Measurements from ENCODE around the gene HCRTR1.

Gene HCRTR1

DNA sequence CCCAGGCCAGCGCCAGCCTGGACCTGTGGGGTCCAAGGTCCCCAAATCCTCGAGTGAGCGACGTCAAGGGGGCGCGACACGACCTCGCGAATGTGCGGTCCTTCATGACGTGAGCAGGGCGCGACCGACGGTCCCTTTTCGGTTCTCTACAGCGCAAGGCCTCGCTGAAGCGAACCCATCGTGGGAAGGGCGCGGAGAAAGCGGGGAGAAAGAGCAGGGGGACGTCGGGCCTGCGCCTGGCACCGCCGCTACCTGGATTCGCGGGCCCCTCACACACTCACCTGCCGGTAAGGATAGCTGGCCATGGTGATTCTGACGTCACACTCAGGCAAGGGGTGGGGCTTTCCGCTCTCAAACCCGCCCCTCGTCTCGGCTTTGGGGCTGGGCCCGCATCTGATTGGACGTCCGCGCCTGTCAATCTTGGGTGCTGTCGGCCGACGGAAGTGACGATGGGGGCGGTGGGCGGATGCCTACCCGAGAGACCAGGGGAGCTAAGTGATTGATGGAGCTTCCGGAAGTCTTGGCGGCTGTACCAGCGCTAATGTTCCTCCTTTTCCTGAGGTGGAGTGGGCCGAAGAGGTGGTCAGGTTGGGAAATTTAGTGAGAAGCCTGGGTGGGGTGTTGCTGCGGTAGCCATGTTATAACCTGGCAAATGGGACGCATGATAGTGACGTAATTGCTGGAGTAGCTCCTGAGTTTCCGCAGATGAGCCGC, 27.2 kb downstream of the HCRTR1 start, which contains the start of gene PEF1 (continued):
- TF ChIP-seq, protein P1, sequence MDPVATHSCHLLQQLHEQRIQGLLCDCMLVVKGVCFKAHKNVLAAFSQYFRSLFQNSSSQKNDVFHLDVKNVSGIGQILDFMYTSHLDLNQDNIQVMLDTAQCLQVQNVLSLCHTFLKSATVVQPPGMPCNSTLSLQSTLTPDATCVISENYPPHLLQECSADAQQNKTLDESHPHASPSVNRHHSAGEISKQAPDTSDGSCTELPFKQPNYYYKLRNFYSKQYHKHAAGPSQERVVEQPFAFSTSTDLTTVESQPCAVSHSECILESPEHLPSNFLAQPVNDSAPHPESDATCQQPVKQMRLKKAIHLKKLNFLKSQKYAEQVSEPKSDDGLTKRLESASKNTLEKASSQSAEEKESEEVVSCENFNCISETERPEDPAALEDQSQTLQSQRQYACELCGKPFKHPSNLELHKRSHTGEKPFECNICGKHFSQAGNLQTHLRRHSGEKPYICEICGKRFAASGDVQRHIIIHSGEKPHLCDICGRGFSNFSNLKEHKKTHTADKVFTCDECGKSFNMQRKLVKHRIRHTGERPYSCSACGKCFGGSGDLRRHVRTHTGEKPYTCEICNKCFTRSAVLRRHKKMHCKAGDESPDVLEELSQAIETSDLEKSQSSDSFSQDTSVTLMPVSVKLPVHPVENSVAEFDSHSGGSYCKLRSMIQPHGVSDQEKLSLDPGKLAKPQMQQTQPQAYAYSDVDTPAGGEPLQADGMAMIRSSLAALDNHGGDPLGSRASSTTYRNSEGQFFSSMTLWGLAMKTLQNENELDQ (tag by site-specific recombination; IDR thresholded peaks at IDR 0.05; ENCODE audit: low read depth): no peak
- no peak for TF ChIP-seq ZNF23 (tag by site-specific recombination; IDR thresholded peaks at IDR 0.05; ENCODE audit: borderline replicate concordance)
- peak; percentile 77 for TF ChIP-seq YY2 (tag by site-specific recombination; IDR thresholded peaks at IDR 0.05)
- TF ChIP-seq, protein P2, sequence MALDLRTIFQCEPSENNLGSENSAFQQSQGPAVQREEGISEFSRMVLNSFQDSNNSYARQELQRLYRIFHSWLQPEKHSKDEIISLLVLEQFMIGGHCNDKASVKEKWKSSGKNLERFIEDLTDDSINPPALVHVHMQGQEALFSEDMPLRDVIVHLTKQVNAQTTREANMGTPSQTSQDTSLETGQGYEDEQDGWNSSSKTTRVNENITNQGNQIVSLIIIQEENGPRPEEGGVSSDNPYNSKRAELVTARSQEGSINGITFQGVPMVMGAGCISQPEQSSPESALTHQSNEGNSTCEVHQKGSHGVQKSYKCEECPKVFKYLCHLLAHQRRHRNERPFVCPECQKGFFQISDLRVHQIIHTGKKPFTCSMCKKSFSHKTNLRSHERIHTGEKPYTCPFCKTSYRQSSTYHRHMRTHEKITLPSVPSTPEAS (tag by site-specific recombination; IDR thresholded peaks at IDR 0.05): peak; percentile 83
- TF ChIP-seq, protein P3, sequence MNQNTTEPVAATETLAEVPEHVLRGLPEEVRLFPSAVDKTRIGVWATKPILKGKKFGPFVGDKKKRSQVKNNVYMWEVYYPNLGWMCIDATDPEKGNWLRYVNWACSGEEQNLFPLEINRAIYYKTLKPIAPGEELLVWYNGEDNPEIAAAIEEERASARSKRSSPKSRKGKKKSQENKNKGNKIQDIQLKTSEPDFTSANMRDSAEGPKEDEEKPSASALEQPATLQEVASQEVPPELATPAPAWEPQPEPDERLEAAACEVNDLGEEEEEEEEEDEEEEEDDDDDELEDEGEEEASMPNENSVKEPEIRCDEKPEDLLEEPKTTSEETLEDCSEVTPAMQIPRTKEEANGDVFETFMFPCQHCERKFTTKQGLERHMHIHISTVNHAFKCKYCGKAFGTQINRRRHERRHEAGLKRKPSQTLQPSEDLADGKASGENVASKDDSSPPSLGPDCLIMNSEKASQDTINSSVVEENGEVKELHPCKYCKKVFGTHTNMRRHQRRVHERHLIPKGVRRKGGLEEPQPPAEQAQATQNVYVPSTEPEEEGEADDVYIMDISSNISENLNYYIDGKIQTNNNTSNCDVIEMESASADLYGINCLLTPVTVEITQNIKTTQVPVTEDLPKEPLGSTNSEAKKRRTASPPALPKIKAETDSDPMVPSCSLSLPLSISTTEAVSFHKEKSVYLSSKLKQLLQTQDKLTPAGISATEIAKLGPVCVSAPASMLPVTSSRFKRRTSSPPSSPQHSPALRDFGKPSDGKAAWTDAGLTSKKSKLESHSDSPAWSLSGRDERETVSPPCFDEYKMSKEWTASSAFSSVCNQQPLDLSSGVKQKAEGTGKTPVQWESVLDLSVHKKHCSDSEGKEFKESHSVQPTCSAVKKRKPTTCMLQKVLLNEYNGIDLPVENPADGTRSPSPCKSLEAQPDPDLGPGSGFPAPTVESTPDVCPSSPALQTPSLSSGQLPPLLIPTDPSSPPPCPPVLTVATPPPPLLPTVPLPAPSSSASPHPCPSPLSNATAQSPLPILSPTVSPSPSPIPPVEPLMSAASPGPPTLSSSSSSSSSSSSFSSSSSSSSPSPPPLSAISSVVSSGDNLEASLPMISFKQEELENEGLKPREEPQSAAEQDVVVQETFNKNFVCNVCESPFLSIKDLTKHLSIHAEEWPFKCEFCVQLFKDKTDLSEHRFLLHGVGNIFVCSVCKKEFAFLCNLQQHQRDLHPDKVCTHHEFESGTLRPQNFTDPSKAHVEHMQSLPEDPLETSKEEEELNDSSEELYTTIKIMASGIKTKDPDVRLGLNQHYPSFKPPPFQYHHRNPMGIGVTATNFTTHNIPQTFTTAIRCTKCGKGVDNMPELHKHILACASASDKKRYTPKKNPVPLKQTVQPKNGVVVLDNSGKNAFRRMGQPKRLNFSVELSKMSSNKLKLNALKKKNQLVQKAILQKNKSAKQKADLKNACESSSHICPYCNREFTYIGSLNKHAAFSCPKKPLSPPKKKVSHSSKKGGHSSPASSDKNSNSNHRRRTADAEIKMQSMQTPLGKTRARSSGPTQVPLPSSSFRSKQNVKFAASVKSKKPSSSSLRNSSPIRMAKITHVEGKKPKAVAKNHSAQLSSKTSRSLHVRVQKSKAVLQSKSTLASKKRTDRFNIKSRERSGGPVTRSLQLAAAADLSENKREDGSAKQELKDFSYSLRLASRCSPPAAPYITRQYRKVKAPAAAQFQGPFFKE (tag by site-specific recombination; IDR thresholded peaks at IDR 0.05; ENCODE audit: borderline replicate concordance): no peak
- no peak for TF ChIP-seq ZNF133 (tag by site-specific recombination; IDR thresholded peaks at IDR 0.05)
- TF ChIP-seq TRIM28 (IDR thresholded peaks at IDR 0.05; ENCODE audit: borderline replicate concordance, low read length): 0 out of 2 replicates have a peak, but pooled peaks have one; percentile 51
- peak; percentile 80; the same call in 1 of the 2 replicates for TF ChIP-seq ZNF501 (tag by site-specific recombination; IDR thresholded peaks at IDR 0.05)
- TF ChIP-seq, protein P4, sequence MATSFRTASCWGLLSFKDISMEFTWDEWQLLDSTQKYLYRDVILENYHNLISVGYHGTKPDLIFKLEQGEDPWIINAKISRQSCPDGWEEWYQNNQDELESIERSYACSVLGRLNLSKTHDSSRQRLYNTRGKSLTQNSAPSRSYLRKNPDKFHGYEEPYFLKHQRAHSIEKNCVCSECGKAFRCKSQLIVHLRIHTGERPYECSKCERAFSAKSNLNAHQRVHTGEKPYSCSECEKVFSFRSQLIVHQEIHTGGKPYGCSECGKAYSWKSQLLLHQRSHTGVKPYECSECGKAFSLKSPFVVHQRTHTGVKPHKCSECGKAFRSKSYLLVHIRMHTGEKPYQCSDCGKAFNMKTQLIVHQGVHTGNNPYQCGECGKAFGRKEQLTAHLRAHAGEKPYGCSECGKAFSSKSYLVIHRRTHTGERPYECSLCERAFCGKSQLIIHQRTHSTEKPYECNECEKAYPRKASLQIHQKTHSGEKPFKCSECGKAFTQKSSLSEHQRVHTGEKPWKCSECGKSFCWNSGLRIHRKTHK (tag by site-specific recombination; IDR thresholded peaks at IDR 0.05): no peak
- TF ChIP-seq WT1 (tag by site-specific recombination; IDR thresholded peaks at IDR 0.05): no peak
- TF ChIP-seq, protein P5, sequence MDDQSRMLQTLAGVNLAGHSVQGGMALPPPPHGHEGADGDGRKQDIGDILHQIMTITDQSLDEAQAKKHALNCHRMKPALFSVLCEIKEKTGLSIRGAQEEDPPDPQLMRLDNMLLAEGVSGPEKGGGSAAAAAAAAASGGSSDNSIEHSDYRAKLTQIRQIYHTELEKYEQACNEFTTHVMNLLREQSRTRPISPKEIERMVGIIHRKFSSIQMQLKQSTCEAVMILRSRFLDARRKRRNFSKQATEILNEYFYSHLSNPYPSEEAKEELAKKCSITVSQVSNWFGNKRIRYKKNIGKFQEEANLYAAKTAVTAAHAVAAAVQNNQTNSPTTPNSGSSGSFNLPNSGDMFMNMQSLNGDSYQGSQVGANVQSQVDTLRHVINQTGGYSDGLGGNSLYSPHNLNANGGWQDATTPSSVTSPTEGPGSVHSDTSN (CRISPR knock-in tag; IDR thresholded peaks at IDR 0.05): peak; percentile 97; the same call in 1 of the 2 replicates
- 0 out of 2 replicates have a peak, but pooled peaks have one; percentile 23 for TF ChIP-seq ZFP37 (tag by site-specific recombination; IDR thresholded peaks at IDR 0.05)
- TF ChIP-seq, protein P6, sequence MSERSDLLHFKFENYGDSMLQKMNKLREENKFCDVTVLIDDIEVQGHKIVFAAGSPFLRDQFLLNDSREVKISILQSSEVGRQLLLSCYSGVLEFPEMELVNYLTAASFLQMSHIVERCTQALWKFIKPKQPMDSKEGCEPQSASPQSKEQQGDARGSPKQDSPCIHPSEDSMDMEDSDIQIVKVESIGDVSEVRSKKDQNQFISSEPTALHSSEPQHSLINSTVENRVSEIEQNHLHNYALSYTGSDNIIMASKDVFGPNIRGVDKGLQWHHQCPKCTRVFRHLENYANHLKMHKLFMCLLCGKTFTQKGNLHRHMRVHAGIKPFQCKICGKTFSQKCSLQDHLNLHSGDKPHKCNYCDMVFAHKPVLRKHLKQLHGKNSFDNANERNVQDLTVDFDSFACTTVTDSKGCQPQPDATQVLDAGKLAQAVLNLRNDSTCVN (tag by site-specific recombination; optimal IDR thresholded peaks at IDR 0.05): peak; percentile 55

All from HEK293 (cell line).